Endothelial cell of umbilical vein (primary cell): Measurements from ENCODE around the gene SOCS3. TPM values are rescaled to one million over a fixed set of nuclear protein-coding genes. Genes with fewer than 3 reads are reported as not detected.

Experiments used
- BruUV-seq: library from RNA; stranded (reverse); fragments of 400-500 nt; replicated peaks from 2 replicates; lab custom pipeline; 2021; lab: Mats Ljungman, UMichigan
- CTCF ChIA-PET: fragments of 300-600, 350-600 bp; sonication (Branson Sonifier 250); formaldehyde crosslinking; loops from one replicate; lab custom pipeline; 2021; ENCODE audit warnings: antibody characterized with exemption, inconsistent platforms; lab: Charles Lee
- POLR2A ChIA-PET: fragments of 300-600, 350-600 bp; sonication (Branson Sonifier 250); formaldehyde crosslinking; loops from one replicate; lab custom pipeline; 2021; ENCODE audit warnings: antibody characterized with exemption, inconsistent platforms; lab: Charles Lee
- DNase-seq: peaks from one replicate; pipeline ENCODE4 v3.0.0-alpha.2; 2011; ENCODE audit warnings: low read depth, low spot score
- FAIRE-seq: peaks from 2 replicates; lab custom pipeline; 2011; peaks lifted over from hg19 to GRCh38; lab: Jason Lieb, UNC
- H2AFZ ChIP-seq: 2 replicates; pipeline ENCODE4 v1.6.0; 2012; ENCODE audit warnings: low read depth, low read length, control low read depth, inconsistent platforms
- H3K27ac ChIP-seq: 2 replicates; pipeline ENCODE4 v1.5.1; 2011; ENCODE audit warnings: low read depth, mild to moderate bottlenecking, control low read depth, low read length, moderate library complexity; ENCODE audit not compliant: insufficient read depth
- H3K27me3 ChIP-seq, 2 experiments: 2 replicates each; pipeline versions ENCODE4 v1.6.0 to v1.6.1; 2011; ENCODE audit warnings: low read length in 2 of 2, mixed read lengths in 1 of 2; ENCODE audit not compliant: control insufficient read depth in 2 of 2, insufficient read depth in 2 of 2
- H3K36me3 ChIP-seq, 2 experiments: 2 replicates in 1 of 2; 3 replicates in 1 of 2; pipeline ENCODE4 v1.5.1; 2011; ENCODE audit warnings: low read length in 2 of 2, mild to moderate bottlenecking in 1 of 2, moderate library complexity in 1 of 2; ENCODE audit not compliant: control insufficient read depth in 2 of 2, insufficient read depth in 2 of 2; ENCODE audit errors: extremely low read depth in 1 of 2
- H3K4me1 ChIP-seq: 3 replicates; pipeline ENCODE4 v1.5.1; 2011; ENCODE audit warnings: mild to moderate bottlenecking, low read length; ENCODE audit not compliant: control insufficient read depth, insufficient read depth; ENCODE audit errors: extremely low read depth
- H3K4me2 ChIP-seq: 2 replicates; pipeline ENCODE4 v1.6.1; 2011; ENCODE audit warnings: low read length, control low read depth, mixed read lengths; ENCODE audit not compliant: insufficient read depth
- H3K4me3 ChIP-seq, 3 experiments: fragments of 200-600 bp in 1 of 3; sonication (generic), shearing (Covaris generic) in 1 of 3; replicated peaks in 1 of 3; 2 replicates each; pipeline ENCODE4 v1.5.1; 2011 to 2016; ENCODE audit warnings: control low read depth in 3 of 3, low read length in 3 of 3, mild to moderate bottlenecking in 2 of 3, inconsistent platforms in 1 of 3, low read depth in 1 of 3, moderate library complexity in 1 of 3; ENCODE audit not compliant: insufficient read depth in 1 of 3
- H3K79me2 ChIP-seq: 2 replicates; pipeline ENCODE4 v1.6.0; 2012; ENCODE audit warnings: low read length, inconsistent platforms; ENCODE audit not compliant: control insufficient read depth, insufficient read depth
- H3K9ac ChIP-seq: replicated peaks from 2 replicates; pipeline ENCODE3; 2011; ENCODE audit warnings: low read length, control low read depth; ENCODE audit not compliant: insufficient read depth; ENCODE audit errors: extremely low read depth
- H3K9me1 ChIP-seq: replicated peaks from 3 replicates; pipeline ENCODE4 v1.6.0; 2011; ENCODE audit warnings: mild to moderate bottlenecking, low read length; ENCODE audit not compliant: control insufficient read depth, insufficient read depth; ENCODE audit errors: extremely low read depth
- H3K9me3 ChIP-seq: replicated peaks from 2 replicates; pipeline ENCODE4 v1.5.1; 2012; ENCODE audit warnings: low read length, inconsistent platforms; ENCODE audit not compliant: control insufficient read depth, insufficient read depth
- H4K20me1 ChIP-seq: replicated peaks from 2 replicates; pipeline ENCODE3; 2011; ENCODE audit warnings: mild to moderate bottlenecking, low read length; ENCODE audit not compliant: control insufficient read depth, insufficient read depth; ENCODE audit errors: extremely low read depth
- EZH2 ChIP-seq: IDR thresholded peaks from 2 replicates; pipeline ENCODE4 v1.6.1; 2012; ENCODE audit warnings: borderline replicate concordance, low read depth, mild to moderate bottlenecking, moderate library complexity, low read length, inconsistent platforms; ENCODE audit not compliant: severe bottlenecking
- FOS ChIP-seq: IDR thresholded peaks from 2 replicates; pipeline ENCODE4 v1.6.1; 2011; ENCODE audit warnings: mild to moderate bottlenecking, low read length, moderate library complexity, borderline replicate concordance; ENCODE audit not compliant: insufficient read depth
- GATA2 ChIP-seq: IDR thresholded peaks from 2 replicates; pipeline ENCODE4 v1.7.0; 2011; ENCODE audit warnings: low read depth, mild to moderate bottlenecking, moderate library complexity, mixed read lengths, low read length; ENCODE audit not compliant: insufficient read length, insufficient read depth
- JUN ChIP-seq: IDR thresholded peaks from 2 replicates; pipeline ENCODE4 v1.6.1; 2011; ENCODE audit warnings: borderline replicate concordance, low read depth; ENCODE audit not compliant: insufficient read length, insufficient read depth
- MYC ChIP-seq: IDR thresholded peaks from one replicate; pipeline ENCODE4 v1.6.1; 2011; ENCODE audit warnings: mild to moderate bottlenecking, low read depth, low read length
- POLR2A ChIP-seq: IDR thresholded peaks from 2 replicates; pipeline ENCODE4 v1.6.1; 2012; ENCODE audit warnings: low read depth, mild to moderate bottlenecking, control low read depth, low read length
- POLR2AphosphoS5 ChIP-seq: IDR thresholded peaks from 2 replicates; pipeline ENCODE4 v1.6.1; 2012; ENCODE audit warnings: low read depth, mild to moderate bottlenecking, control low read depth, low read length, moderate library complexity; ENCODE audit not compliant: insufficient read depth
- dilution Hi-C: fragments of 300-500 bp; cut with MboI; formaldehyde crosslinking; loops from one replicate; pipeline ENCODE4 v1.15.0; 2019; ENCODE audit warnings: low sequenced_read_pairs; ENCODE audit not compliant: extremely low pct_ligation_motif_present
- intact Hi-C: fragments of 100-400 bp; cut with micrococcal nuclease; formaldehyde crosslinking; loops from one replicate; pipeline ENCODE4 v1.10.0; 2022
- polyA plus RNA-seq, 4 experiments: library from polyadenylated mRNA; depleted of rRNA in 3 of 4; stranded (reverse) in 3 of 4; unstranded in 1 of 4; fragments of >200 nt; gene quantifications; 2 replicates each; pipeline versions ENCODE4 v1.2.1 to v1.2.3, GENCODE V29; 2011 to 2012; ENCODE audit warnings: missing spikeins in 1 of 4
- total RNA-seq: library from RNA; stranded (reverse); gene quantifications from 2 replicates; pipeline ENCODE4 v1.2.3, GENCODE V29; 2021
- TF ChIP-seq, protein P1 (sequence below), 2 donors: IDR thresholded peaks; 1 replicate in 1 of 2; 2 replicates in 1 of 2; pipeline ENCODE4 v1.5.1; 2011; ENCODE audit warnings: low read length in 2 of 2, mild to moderate bottlenecking in 2 of 2, moderate library complexity in 2 of 2, control low read depth in 1 of 2, inconsistent platforms in 1 of 2, low read depth in 1 of 2; ENCODE audit not compliant: insufficient read depth in 1 of 2; ENCODE audit errors: extremely low read depth in 1 of 2
- TF ChIP-seq, protein P2 (sequence below): IDR thresholded peaks from 2 replicates; pipeline ENCODE4 v1.6.1; 2011; ENCODE audit not compliant: insufficient read depth, insufficient read length

The SOCS3 gene
- total and polyA plus RNA-seq, 2 donors (not counting 3 experiments of a cell fraction or from before 2014, with no cell fraction given) = 6.2 to 14.3 TPM

DNA sequence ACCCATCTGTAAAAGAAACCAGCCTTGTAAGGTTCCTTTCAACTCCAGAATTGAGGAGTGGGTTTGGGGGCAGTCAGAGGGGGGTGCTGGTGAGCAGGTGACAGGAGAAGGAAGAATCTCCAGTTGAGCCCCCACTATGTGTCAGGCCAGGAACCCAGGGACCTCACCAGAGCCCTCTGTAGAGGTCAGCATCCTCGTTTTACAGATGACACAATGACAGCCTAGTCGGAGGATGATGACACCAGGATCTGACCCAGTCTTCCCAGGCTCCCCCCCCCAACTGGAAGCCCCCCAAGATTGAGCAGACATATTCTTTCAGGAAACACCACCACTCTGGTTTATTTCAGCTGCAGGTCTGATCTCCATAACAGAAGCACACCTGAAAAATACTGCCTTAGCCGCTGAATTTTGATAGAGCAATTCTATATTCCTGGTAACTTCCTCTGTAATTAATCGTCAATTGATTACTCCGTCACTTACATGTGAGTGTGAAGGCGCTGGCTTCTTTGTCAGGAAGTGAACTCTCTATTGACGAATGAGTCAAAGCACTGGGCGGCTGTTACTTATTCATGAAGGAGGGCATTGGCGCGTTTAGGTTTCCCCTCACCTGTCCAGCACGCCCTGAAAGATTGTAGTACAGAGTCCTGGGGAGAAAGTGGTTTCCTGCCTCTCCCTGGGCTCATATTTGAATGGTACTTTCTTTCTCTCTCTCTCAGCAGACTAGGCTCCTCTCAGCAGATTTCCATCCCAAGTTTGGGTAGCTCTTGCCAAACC lies 21.2 kb downstream of the SOCS3 start:
- no peaks in the 10 kb centered on the region for H3K9me1 ChIP-seq
- H2AFZ ChIP-seq = no peak overlapping the region
- peaks cover 23% of the 10 kb centered on the region for H3K4me1 ChIP-seq
- H3K4me2 ChIP-seq = no peak overlapping the region
- no peaks in the 10 kb centered on the region for H3K9me3 ChIP-seq
- FAIRE-seq = no peak
- intact Hi-C loops = no loop called here
- no peak for DNase-seq
- ChIA-PET POLR2A (interaction anchor here (0.5 kb wide), 1 partner anchor 15 kb away, joined by 11 read pairs; no protein-coding TSS in a partner anchor), CTCF (interaction anchor here (1.0 to 3.4 kb wide), 5 partner anchors 9 to 24 kb away, joined by 4 to 17 read pairs (median 7); no protein-coding TSS in a partner anchor)
- H4K20me1 ChIP-seq = no peaks in the 10 kb centered on the region
- no TSS peak for BruUV-seq
- no peak overlapping the region for H3K27ac ChIP-seq
- no peaks in the 10 kb centered on the region for H3K36me3 ChIP-seq
- no peak for TF ChIP-seq GATA2
- TF ChIP-seq, protein P1, sequence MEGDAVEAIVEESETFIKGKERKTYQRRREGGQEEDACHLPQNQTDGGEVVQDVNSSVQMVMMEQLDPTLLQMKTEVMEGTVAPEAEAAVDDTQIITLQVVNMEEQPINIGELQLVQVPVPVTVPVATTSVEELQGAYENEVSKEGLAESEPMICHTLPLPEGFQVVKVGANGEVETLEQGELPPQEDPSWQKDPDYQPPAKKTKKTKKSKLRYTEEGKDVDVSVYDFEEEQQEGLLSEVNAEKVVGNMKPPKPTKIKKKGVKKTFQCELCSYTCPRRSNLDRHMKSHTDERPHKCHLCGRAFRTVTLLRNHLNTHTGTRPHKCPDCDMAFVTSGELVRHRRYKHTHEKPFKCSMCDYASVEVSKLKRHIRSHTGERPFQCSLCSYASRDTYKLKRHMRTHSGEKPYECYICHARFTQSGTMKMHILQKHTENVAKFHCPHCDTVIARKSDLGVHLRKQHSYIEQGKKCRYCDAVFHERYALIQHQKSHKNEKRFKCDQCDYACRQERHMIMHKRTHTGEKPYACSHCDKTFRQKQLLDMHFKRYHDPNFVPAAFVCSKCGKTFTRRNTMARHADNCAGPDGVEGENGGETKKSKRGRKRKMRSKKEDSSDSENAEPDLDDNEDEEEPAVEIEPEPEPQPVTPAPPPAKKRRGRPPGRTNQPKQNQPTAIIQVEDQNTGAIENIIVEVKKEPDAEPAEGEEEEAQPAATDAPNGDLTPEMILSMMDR (IDR thresholded peaks at IDR 0.05; ENCODE audit: extremely low read depth in 1 of 2, insufficient read depth in 1 of 2, low read depth in 1 of 2, low read length in 2 of 2) = no peak
- TF ChIP-seq POLR2A = no peak
- TF ChIP-seq FOS = no peak
- TF ChIP-seq, protein P2, sequence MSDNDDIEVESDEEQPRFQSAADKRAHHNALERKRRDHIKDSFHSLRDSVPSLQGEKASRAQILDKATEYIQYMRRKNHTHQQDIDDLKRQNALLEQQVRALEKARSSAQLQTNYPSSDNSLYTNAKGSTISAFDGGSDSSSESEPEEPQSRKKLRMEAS = no peak
- no peak for TF ChIP-seq MYC
- TF ChIP-seq EZH2 = no peak
- TF ChIP-seq POLR2AphosphoS5 = no peak
- TF ChIP-seq JUN = no peak
- H3K27me3 ChIP-seq = no peaks in the 10 kb centered on the region
- no peaks in the 10 kb centered on the region for H3K79me2 ChIP-seq
- no peak overlapping the region for H3K9ac ChIP-seq
- no peak overlapping the region for H3K4me3 ChIP-seq
- dilution Hi-C loops = no loop called here
